22Rv1 (cell line): ENCODE results near the gene ATG101.

ENCODE experiments used
- ZFX ChIP-seq: fragments of 450-650 bp; IDR thresholded peaks from 2 replicates; pipeline ENCODE4 v1.6.1; 2017; ENCODE audit warnings: antibody characterized with exemption, borderline replicate concordance
- TF ChIP-seq, protein P1 (sequence below): fragments of 450-650 bp; IDR thresholded peaks from 2 replicates; pipeline ENCODE4 v1.5.1; 2017; ENCODE audit warnings: mild to moderate bottlenecking

DNA sequence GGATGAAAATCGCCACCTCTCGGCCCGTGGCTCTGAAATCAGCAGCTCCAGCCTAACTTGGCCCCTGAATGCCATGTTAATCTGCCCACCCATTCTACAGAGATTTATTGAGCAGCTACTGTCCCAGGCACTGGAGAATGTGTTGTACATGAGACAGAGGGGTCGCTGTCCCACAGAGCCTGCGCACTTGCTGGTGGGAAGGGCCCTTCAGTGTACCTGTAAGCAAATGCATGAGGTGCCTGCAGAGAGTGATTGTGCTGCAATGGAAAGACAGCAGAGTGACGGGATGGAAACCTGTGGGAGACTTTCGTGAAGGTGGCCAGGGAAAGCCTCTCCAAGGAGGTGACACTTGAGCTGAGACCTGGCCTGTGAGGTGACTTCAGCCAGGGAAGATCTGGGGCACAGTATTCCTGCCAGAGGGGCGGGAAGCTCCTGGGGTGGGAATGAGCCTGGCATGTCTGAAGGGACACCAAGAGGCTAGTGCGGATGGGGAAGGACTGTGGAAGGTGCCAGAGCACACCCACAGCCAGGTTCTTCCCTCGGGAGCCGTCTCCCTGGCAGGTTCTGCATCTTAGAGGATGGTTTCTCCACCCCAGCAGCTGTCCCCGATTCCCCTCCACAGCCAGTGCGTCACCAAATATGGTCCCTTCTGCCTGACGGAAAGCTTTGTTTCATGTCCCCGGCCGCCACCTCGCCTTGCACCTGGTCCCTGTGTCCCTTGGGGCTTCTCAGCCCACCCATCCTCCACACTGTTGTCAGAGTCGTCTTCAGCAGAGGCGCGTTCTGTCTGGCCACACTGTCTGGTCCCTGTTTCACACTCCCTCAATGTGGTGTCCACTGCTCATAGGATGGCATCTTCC lies 18.4 kb downstream of the ATG101 start:
- TF ChIP-seq, protein P1, sequence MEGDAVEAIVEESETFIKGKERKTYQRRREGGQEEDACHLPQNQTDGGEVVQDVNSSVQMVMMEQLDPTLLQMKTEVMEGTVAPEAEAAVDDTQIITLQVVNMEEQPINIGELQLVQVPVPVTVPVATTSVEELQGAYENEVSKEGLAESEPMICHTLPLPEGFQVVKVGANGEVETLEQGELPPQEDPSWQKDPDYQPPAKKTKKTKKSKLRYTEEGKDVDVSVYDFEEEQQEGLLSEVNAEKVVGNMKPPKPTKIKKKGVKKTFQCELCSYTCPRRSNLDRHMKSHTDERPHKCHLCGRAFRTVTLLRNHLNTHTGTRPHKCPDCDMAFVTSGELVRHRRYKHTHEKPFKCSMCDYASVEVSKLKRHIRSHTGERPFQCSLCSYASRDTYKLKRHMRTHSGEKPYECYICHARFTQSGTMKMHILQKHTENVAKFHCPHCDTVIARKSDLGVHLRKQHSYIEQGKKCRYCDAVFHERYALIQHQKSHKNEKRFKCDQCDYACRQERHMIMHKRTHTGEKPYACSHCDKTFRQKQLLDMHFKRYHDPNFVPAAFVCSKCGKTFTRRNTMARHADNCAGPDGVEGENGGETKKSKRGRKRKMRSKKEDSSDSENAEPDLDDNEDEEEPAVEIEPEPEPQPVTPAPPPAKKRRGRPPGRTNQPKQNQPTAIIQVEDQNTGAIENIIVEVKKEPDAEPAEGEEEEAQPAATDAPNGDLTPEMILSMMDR, result no peak
- TF ChIP-seq ZFX, result no peak
